GM19468 (cell line): Measurements from ENCODE around the gene NUMB.

ENCODE experiments used
- ATAC-seq: cut with Tn5 transposase; IDR thresholded peaks from one replicate; pipeline ENCODE4 v1.9.1; 2021; ENCODE audit warnings: mild to moderate bottlenecking, moderate library complexity, moderate number of reproducible peaks; ENCODE audit not compliant: unreplicated experiment; ENCODE audit errors: extremely low read depth

NUMB gene

GRCh38 chr14:73264885-73265720 lies 193.2 kb downstream of the NUMB start:
- ATAC-seq = no peak

GRCh38 chr14:73264080-73264884 lies 194.1 kb downstream of the NUMB start:
- ATAC-seq = no peak

GRCh38 chr14:73263606-73264005 lies 194.7 kb downstream of the NUMB start:
- no peak for ATAC-seq

- no peak for ATAC-seq
Observed at GRCh38 chr14:73262427-73263183, 195.7 kb downstream of the NUMB start.

- ATAC-seq = no peak
Observed at GRCh38 chr14:73261520-73262426, 196.6 kb downstream of the NUMB start.

- no peak for ATAC-seq
Observed at GRCh38 chr14:73261075-73261474, 197.3 kb downstream of the NUMB start.

GRCh38 chr14:73260574-73260973 lies 197.8 kb downstream of the NUMB start:
- ATAC-seq = no peak

GRCh38 chr14:73259837-73260236 lies 198.5 kb downstream of the NUMB start:
- ATAC-seq = no peak

- no peak for ATAC-seq
Observed at GRCh38 chr14:73258845-73259611, 199.3 kb downstream of the NUMB start.

- ATAC-seq = no peak
Observed at GRCh38 chr14:73258076-73258475, 200.3 kb downstream of the NUMB start.

GRCh38 chr14:73255693-73256225 lies 202.6 kb downstream of the NUMB start:
- ATAC-seq = no peak

GRCh38 chr14:73255005-73255400 lies 203.3 kb downstream of the NUMB start:
- no peak for ATAC-seq

- no peak for ATAC-seq
Observed at GRCh38 chr14:73254247-73255004, 203.9 kb downstream of the NUMB start.

- ATAC-seq = no peak
Observed at GRCh38 chr14:73253721-73254120, 204.6 kb downstream of the NUMB start.

GRCh38 chr14:73253323-73253610 lies 205.1 kb downstream of the NUMB start:
- no peak for ATAC-seq

GRCh38 chr14:73252491-73253322 lies 205.6 kb downstream of the NUMB start:
- ATAC-seq = no peak

- no peak for ATAC-seq
Observed at GRCh38 chr14:73251516-73252215, 206.7 kb downstream of the NUMB start.
